ENCODE measurements around the gene EFCAB6. TPM values are rescaled to one million over a fixed set of nuclear protein-coding genes. Genes with fewer than 3 reads are reported as not detected.
A peak's percentile ranks its signal among the peaks of the same experiment; 100 is the strongest.

Gene EFCAB6
- polyA plus RNA-seq, 1 donor from 2014 or later: not detected

DNA sequence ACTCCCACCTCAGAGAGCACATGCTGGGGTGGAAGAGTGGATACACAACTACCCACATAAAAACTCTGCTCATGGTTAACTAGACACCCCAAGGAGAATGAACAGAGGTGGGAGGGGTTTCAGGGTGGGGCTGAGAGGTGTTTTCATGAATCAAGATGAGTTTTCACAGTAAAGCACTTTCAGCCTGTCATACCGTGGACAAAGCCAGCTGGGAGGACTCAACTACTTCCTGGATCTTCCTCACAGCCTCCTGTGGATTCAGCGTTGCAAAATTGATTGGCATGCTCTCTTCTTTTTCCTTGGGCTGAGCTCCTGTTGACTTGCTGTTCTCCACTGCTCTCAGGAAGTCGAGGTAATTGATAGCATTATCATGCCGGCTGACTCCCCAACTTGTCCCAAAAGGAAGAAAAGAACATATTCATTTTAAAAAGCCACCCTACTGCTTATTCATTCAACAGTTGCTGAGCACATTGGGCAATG is 231.8 kb downstream of the EFCAB6 start:
- peaks cover 6% of the 10 kb centered on the region for H3K36me3 Mint-ChIP-seq
- no peak overlapping the region for H3K4me3 Mint-ChIP-seq
- H3K27me3 Mint-ChIP-seq: peaks cover 13% of the 10 kb centered on the region
- no peaks in the 10 kb centered on the region for H3K4me1 Mint-ChIP-seq
- no peak overlapping the region for H3K27ac Mint-ChIP-seq
- peaks cover 4 to 8% (median 7%) of the 10 kb centered on the region in 3 donors for H3K9me3 Mint-ChIP-seq

DNA sequence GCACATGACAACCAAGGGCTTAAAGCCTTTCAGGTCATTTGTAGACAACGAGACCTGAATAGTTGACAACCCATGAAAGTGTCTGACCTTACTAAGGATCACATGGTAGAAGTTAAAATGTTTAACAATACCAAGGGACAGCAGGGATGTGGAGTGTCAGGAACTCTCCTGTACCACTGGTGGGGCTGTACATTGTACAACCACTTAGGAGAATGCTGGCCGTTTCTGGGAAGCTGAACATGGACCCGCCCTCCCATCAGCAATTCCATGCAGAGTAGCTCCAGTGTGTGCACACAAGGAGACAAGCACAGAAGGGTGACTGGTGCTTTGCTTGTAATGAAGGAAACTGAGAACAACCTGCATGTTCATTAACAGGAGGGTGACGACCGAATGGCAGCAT is 237.4 kb downstream of the EFCAB6 start:
- Mint-ChIP-seq H3K27me3 (peaks cover 4% of the 10 kb centered on the region), H3K4me3 (no peak overlapping the region), H3K36me3 (peaks cover 3% of the 10 kb centered on the region), H3K27ac (no peak overlapping the region), H3K4me1 (peaks cover 0 to 1% (median 0%) of the 10 kb centered on the region in 3 donors), H3K9me3 (no peaks in the 10 kb centered on the region)

DNA sequence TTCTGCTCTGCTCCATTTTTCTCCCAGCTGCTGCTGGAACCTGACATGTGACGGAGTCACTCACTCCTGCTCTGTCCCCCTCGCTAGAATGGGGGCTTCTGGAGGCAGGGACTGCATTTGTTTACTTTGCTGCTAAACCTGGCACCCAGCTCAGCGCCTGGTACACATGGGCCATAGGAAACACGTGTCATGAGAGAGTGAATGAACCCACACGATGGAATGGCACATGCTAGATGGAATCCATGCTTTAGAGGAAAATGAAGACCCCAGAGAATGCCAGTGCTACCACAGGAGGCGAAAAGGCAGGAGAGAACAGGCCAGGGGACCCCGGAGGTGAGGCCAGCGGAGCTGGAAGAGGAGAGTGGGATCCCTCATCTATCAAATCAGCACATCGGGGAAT is 239.4 kb downstream of the EFCAB6 start:
- H3K4me1 Mint-ChIP-seq: peaks cover 0 to 1% (median 0%) of the 10 kb centered on the region in 3 donors
- H3K27ac Mint-ChIP-seq: no peak overlapping the region
- H3K4me3 Mint-ChIP-seq: no peak overlapping the region
- H3K36me3 Mint-ChIP-seq: peaks cover 3% of the 10 kb centered on the region
- no peaks in the 10 kb centered on the region for H3K9me3 Mint-ChIP-seq
- H3K27me3 Mint-ChIP-seq: peaks cover 4% of the 10 kb centered on the region

DNA sequence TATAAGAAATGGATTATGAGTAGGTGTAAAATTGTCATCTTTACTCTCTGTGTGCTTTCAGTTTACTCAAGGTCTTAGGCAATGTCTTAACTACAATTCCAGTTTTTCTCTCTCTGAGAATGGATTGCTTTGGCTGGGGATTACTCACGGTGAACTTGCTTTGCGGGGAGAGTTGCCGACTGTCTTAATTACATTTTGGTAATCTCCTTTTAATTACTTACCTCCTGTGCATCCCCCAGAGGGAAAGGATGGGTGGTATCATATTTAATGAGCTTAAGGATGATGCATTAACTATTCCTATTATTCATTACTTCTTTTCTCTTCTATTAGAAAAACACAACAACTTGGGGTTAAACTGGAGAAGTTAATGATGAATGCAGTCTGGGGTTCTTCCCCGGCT is 240.9 kb downstream of the EFCAB6 start:
- Mint-ChIP-seq H3K9me3 (no peaks in the 10 kb centered on the region), H3K27ac (no peak overlapping the region), H3K4me1 (peaks cover 0 to 1% (median 0%) of the 10 kb centered on the region in 3 donors), H3K4me3 (no peak overlapping the region), H3K27me3 (peaks cover 4% of the 10 kb centered on the region), H3K36me3 (peaks cover 3% of the 10 kb centered on the region)

DNA sequence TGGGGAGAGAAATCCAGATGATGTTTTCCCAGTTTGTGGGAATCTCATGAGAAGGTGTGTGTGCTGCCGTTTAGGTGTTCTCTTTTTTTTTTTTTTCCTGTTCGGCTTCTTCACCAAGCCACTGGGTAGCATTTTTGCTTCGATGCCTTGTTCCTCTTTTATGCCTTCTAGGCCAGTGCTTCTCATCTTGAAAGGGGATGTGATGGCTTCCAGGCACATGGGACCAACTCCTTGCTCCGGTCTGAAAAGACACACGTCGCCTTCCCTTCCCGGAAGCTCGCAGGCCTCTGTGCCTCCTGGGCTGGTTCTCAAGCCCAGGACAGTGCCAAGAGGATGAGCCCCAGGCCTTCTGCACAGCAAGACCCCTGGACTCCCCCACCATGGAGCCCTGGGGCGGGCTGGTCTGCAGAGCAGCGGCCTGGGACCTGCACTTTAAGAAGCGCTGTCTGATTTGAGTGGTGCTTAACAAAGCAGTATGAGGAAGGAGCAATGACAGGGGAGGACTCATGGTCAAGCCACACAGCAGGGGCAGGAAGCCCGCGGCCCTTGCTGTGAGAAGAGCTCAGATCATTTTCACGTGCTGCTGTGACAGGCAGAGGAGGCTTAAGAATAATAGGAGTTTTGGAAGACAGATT is 241.5 kb downstream of the EFCAB6 start:
- Mint-ChIP-seq H3K4me1 (peaks cover 0 to 1% (median 0%) of the 10 kb centered on the region in 3 donors), H3K9me3 (no peaks in the 10 kb centered on the region), H3K4me3 (no peak overlapping the region), H3K27ac (no peak overlapping the region), H3K36me3 (peaks cover 3% of the 10 kb centered on the region), H3K27me3 (peaks cover 4% of the 10 kb centered on the region)

DNA sequence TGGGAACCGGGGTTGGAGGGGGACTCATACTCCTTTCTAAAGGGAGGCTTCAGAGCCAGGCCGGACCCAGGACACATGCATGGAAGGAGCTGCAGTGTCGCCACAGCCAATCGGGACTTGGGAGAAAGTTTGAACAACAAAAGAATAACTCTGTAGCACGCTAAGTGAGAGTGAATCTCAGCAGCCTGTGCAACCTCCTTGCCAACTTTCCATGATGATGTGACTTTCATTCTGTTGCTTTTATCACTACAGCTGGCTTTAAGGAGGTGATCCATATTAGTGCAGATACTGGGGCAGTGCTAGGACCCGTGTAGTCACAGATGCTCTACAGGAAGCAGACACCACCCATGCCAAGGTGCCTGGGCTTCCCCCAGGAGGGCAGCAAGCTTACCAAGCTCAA is 243.0 kb downstream of the EFCAB6 start:
- H3K27ac Mint-ChIP-seq: no peak overlapping the region
- peaks cover 4% of the 10 kb centered on the region for H3K27me3 Mint-ChIP-seq
- no peaks in the 10 kb centered on the region for H3K9me3 Mint-ChIP-seq
- peaks cover 3% of the 10 kb centered on the region for H3K36me3 Mint-ChIP-seq
- H3K4me1 Mint-ChIP-seq: peaks cover 0 to 1% (median 0%) of the 10 kb centered on the region in 3 donors
- H3K4me3 Mint-ChIP-seq: no peak overlapping the region

DNA sequence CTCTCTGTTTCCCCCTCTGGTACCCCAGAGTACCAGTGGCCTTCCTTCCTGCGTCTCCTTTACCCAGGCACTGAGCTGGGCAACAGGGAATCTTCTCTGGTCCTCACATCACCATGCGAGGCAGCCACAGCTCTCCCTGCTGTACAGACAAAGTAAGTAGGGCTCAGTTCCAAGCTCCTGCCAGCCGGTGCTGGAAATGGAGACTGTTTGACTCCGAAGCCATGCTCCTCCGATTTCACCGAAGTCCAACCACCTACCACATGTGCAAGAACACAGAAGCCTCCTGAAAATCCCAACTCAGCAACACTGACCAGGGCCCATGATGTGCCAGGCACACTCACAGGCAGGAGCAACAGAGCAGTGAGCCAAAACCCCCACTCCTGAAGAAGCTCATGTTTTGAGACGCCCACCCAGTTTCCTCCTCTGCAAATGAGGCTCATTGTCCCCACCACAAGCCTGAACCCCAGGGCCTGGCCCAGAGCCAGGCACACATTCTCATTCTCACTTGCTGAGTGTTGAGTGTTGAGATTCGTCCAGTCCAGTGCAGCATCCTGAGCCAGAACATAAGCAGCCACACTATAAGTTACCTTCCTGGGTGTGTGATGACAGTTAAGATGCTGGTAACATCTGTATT is 244.3 kb downstream of the EFCAB6 start:
- Mint-ChIP-seq H3K27ac (no peak overlapping the region), H3K9me3 (no peaks in the 10 kb centered on the region), H3K36me3 (peaks cover under 1% of the 10 kb centered on the region), H3K27me3 (peaks cover 4% of the 10 kb centered on the region), H3K4me3 (no peak overlapping the region), H3K4me1 (peaks cover 0 to 1% (median 0%) of the 10 kb centered on the region in 3 donors)

DNA sequence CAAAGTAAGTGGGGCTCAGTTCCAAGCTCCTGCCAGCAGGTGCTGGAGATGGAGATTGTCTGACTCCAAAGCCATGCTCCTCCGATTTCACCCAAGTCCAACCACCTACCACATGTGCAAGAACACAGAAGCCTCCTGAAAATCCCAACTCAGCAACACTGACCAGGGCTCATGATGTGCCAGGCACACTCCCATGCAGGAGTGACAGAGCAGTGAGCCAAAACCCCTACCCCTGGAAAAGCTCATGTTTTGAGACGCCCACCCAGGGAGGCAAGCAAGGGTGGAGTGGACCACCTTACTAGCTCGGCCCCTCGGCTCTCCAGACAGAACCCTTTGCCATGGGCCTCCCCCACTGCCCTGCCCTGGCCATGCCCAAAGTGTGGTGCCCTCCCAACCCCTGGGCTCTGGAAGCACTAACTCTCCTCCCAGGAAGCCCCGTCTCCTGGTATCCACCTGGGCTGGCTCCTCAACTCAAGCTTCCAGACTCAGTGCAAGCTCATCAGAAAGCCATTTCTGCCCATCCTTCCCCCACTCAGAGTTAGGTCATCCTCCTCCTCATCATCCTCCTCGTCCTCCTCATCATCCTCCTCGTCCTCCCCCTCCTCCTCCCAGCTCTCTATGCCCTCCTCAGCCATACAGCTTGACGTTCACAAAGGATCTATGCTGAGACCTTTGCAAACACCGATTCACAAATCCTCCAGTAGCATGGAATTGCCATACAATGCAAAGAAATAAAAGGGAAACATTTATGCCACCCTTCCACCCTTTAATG is 245.4 kb downstream of the EFCAB6 start:
- H3K27ac Mint-ChIP-seq: no peak overlapping the region
- peaks cover 0 to 1% (median 0%) of the 10 kb centered on the region in 3 donors for H3K4me1 Mint-ChIP-seq
- no peaks in the 10 kb centered on the region for H3K9me3 Mint-ChIP-seq
- H3K4me3 Mint-ChIP-seq: peak overlapping the region in 1 of 4 donors; percentile 69
- H3K27me3 Mint-ChIP-seq: peaks cover 4% of the 10 kb centered on the region
- no peaks in the 10 kb centered on the region for H3K36me3 Mint-ChIP-seq

DNA sequence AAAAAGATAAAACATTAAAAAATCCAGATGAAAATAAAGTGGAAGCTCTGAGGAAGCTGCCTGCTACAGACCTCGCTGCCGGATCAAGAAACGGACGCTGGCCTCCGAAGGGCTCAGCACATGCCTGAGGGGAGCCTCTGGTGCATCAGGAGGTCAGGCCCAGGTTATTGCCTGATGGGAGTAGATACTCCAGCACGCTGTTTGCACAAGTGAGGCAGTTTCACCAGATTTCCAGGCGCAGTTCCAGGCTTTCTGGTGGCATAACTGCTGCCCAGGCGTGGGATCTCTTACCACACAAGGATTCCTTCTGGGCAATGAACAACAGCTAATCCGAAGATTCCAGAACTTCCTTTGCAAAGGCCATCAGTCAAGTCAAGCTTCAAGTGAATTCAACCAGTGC is 246.1 kb downstream of the EFCAB6 start:
- Mint-ChIP-seq H3K9me3 (no peaks in the 10 kb centered on the region), H3K27me3 (peaks cover 2% of the 10 kb centered on the region), H3K4me3 (no peak overlapping the region), H3K4me1 (peaks cover 0 to 1% (median 0%) of the 10 kb centered on the region in 3 donors), H3K36me3 (no peaks in the 10 kb centered on the region), H3K27ac (no peak overlapping the region)

DNA sequence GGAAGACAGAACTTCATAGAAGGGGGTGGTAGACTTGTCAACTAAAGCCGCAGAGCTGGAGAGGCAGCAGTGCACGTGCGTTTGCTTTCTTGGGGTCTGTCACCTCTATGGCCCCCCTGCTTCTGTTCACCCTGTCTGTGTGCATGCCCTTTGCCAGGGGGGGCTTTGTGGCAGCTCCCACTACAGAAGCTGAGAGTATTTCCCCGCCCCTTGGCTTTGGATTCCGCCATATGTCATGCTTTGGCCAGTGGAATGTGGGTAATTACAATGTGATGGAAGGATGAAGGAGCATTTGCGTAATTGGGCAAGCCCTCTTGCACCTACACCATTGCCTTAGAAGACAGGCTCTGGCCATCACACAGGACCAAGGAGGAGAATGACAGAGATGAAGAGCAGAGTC is 247.2 kb downstream of the EFCAB6 start:
- Mint-ChIP-seq H3K4me1 (no peaks in the 10 kb centered on the region), H3K4me3 (no peak overlapping the region), H3K36me3 (no peaks in the 10 kb centered on the region), H3K9me3 (peaks cover 0 to 3% (median 0%) of the 10 kb centered on the region in 3 donors), H3K27me3 (peaks cover 2% of the 10 kb centered on the region), H3K27ac (no peak overlapping the region)

DNA sequence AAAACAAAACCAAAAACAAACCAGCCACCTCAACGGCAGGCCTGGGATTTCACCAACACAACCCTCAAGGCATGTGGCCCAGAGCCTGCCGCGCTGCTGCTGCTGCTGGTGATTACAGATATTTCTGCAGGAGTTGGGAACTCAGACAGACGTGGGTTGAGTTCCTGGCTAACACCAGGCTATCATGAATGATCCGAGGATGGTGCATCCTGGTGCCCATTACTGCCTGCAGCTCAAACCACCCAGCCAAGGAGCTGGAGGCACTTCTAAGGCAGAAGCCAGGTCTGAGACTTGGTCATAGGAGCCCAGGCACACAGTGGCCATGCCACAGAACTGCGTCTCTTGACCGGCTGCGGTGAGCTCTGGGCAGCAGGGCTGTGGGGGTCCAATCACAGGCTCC is 248.5 kb downstream of the EFCAB6 start:
- Mint-ChIP-seq H3K4me3 (no peak overlapping the region), H3K9me3 (peaks cover 0 to 6% (median 2%) of the 10 kb centered on the region in 3 donors), H3K36me3 (peaks cover 6% of the 10 kb centered on the region)

DNA sequence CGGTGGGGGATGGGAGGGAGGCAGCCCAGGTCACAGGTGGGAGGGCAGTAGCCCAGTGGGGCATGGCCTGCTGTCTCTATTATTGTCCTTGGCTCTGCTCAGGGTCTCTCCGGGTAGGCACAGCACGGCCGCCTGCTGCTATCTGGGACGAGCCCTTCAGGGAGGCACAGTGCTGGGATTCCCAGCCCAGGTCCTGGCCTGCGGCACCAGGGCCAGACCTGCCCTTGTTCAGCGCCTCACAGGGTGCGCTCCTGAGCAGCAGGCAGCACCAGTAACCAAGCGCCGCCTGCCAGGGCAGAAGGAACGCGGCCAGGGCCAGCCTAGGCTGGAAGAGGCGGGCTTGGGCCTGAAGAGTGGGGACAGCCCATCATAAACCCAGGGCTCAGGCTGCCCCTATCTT is 249.3 kb downstream of the EFCAB6 start:
- H3K27ac Mint-ChIP-seq: no peak overlapping the region
- peaks cover 0 to 9% (median 2%) of the 10 kb centered on the region in 3 donors for H3K9me3 Mint-ChIP-seq
- no peak overlapping the region for H3K4me3 Mint-ChIP-seq
- H3K4me1 Mint-ChIP-seq: no peaks in the 10 kb centered on the region
- H3K36me3 Mint-ChIP-seq: peaks cover 6% of the 10 kb centered on the region
- H3K27me3 Mint-ChIP-seq: peaks cover 2% of the 10 kb centered on the region

More for the DNA sequence above, 248.5 kb downstream of the EFCAB6 start:
- Mint-ChIP-seq H3K4me1 (no peaks in the 10 kb centered on the region), H3K27ac (no peak overlapping the region), H3K27me3 (peaks cover 2% of the 10 kb centered on the region)

DNA sequence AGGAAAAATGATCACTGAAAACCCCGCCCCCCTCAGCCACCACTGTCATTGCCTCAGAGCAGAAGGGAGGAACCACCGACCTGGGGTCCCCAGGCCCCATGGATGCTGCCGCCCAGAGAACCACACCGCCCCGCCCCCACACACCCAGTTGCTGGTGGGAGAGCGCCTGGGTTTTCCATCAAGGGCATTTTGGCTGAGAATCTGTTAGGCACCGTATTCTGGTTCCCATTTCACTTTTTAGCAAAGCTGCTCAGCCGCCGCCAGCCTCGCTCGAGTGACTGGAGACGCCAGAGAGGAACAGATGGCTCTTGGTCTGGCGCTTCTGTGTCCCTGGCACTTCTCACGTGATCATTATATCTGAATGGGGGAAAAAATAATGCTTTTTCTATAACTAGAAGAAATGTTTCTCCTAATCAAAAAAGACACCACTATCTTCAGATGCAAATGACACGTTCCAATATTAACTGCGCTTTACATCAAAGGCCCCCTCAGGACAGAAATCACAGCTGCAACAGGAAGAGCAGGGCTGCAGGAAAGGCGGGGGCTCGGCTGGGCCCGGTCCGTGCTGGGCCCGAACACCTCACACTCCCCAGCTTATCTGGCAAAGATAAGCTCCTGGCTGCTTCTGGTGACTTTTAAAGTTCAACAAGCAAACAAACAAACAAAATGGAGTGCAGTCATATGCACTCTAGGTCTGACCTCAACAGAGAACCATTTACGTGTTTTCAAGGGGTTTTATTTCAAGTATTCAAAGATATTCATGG is 250.5 kb downstream of the EFCAB6 start:
- Mint-ChIP-seq H3K4me3 (no peak overlapping the region), H3K27ac (no peak overlapping the region), H3K27me3 (no peaks in the 10 kb centered on the region), H3K36me3 (peaks cover 6% of the 10 kb centered on the region), H3K4me1 (no peaks in the 10 kb centered on the region), H3K9me3 (peaks cover 0 to 9% (median 2%) of the 10 kb centered on the region in 3 donors)

DNA sequence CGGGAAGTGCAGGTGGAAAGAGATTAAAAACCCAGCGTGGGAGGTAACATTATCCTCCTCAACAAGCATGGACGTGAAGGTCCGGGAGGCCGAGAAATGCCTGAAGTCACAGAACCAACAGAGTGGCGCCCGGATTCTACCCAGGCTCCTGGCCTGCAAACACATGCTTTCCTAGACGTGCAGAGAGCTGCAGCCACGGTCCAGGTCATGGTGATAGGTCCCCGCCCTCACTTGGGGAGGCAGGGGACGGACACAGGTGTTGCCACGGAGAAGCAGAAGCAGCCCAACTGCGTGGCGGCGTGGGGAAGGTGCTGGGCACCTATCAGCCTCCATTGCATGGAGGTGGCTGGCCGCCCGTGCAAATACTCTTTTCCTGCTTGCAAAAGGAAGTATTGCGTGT is 251.5 kb downstream of the EFCAB6 start:
- peaks cover 0 to 9% (median 2%) of the 10 kb centered on the region in 3 donors for H3K9me3 Mint-ChIP-seq
- H3K27me3 Mint-ChIP-seq: no peaks in the 10 kb centered on the region
- no peak overlapping the region for H3K27ac Mint-ChIP-seq
- H3K36me3 Mint-ChIP-seq: peaks cover 6% of the 10 kb centered on the region
- H3K4me3 Mint-ChIP-seq: no peak overlapping the region
- no peaks in the 10 kb centered on the region for H3K4me1 Mint-ChIP-seq

Data from IgD-negative memory B cell (primary cell).